Astrocyte (in vitro differentiated cells and primary cell): ENCODE data around the gene SGCG. TPM values are rescaled to one million over a fixed set of nuclear protein-coding genes. Genes with fewer than 3 reads are reported as not detected.

ENCODE experiments used
- DNase-seq: peaks from one replicate; pipeline ENCODE4 v3.0.0-alpha.2; 2010; ENCODE audit warnings: low read depth
- FAIRE-seq: peaks from 2 replicates; lab custom pipeline; 2011; peaks lifted over from hg19 to GRCh38; lab: Jason Lieb, UNC
- H2AFZ ChIP-seq: 2 replicates; pipeline ENCODE4 v1.6.0; 2012; ENCODE audit warnings: low read depth, low read length, inconsistent platforms
- H3K27ac ChIP-seq: 2 replicates; pipeline ENCODE4 v1.5.1; 2011; ENCODE audit warnings: low read depth, low read length, inconsistent platforms
- H3K27me3 ChIP-seq: 2 replicates; pipeline ENCODE4 v1.6.0; 2011; ENCODE audit warnings: low read length, inconsistent platforms; ENCODE audit not compliant: insufficient read depth
- H3K36me3 ChIP-seq: 2 replicates; pipeline ENCODE4 v1.5.1; 2011; ENCODE audit warnings: low read length, inconsistent platforms; ENCODE audit not compliant: insufficient read depth
- H3K4me1 ChIP-seq: 2 replicates; pipeline ENCODE4 v1.5.1; 2011; ENCODE audit warnings: low read length, inconsistent platforms; ENCODE audit not compliant: insufficient read depth
- H3K4me2 ChIP-seq: 2 replicates; pipeline ENCODE4 v1.6.0; 2012; ENCODE audit warnings: low read length, inconsistent platforms
- H3K4me3 ChIP-seq: 2 replicates; pipeline ENCODE4 v1.5.1; 2011; ENCODE audit warnings: low read depth, mild to moderate bottlenecking, low read length, inconsistent platforms; ENCODE audit not compliant: insufficient read depth
- H3K79me2 ChIP-seq: 2 replicates; pipeline ENCODE4 v1.6.0; 2012; ENCODE audit warnings: mild to moderate bottlenecking, low read length, inconsistent platforms; ENCODE audit not compliant: insufficient read depth
- H3K9ac ChIP-seq: 2 replicates; pipeline ENCODE4 v1.6.0; 2012; ENCODE audit warnings: mild to moderate bottlenecking, low read length, inconsistent platforms
- H3K9me3 ChIP-seq: 2 replicates; pipeline ENCODE4 v1.5.1; 2012; ENCODE audit warnings: low read depth, mild to moderate bottlenecking, low read length, inconsistent platforms; ENCODE audit not compliant: insufficient read depth
- H4K20me1 ChIP-seq: 2 replicates; pipeline ENCODE4 v1.6.0; 2012; ENCODE audit warnings: low read length, inconsistent platforms; ENCODE audit not compliant: insufficient read depth
- H3K27ac Mint-ChIP-seq: one replicate; pipeline ENCODE4 v1.8.0; 2021; ENCODE audit warnings: mild to moderate bottlenecking, mixed read lengths; ENCODE audit not compliant: unreplicated experiment
- H3K27me3 Mint-ChIP-seq: one replicate; pipeline ENCODE4 v1.8.0; 2021; ENCODE audit warnings: low read depth, mixed read lengths; ENCODE audit not compliant: unreplicated experiment
- H3K36me3 Mint-ChIP-seq: one replicate; pipeline ENCODE4 v1.8.0; 2021; ENCODE audit warnings: low read depth, mixed read lengths; ENCODE audit not compliant: unreplicated experiment
- H3K4me1 Mint-ChIP-seq: one replicate; pipeline ENCODE4 v1.8.0; 2021; ENCODE audit warnings: low read depth, mixed read lengths; ENCODE audit not compliant: unreplicated experiment
- H3K4me3 Mint-ChIP-seq: one replicate; pipeline ENCODE4 v1.8.0; 2021; ENCODE audit warnings: mild to moderate bottlenecking, moderate library complexity, mixed read lengths; ENCODE audit not compliant: unreplicated experiment
- H3K9me3 Mint-ChIP-seq: one replicate; pipeline ENCODE4 v1.8.0; 2021; ENCODE audit warnings: mild to moderate bottlenecking, mixed read lengths; ENCODE audit not compliant: unreplicated experiment
- CTCF ChIP-seq: IDR thresholded peaks from 2 replicates; pipeline ENCODE4 v1.5.1; 2011; ENCODE audit warnings: low read depth, mild to moderate bottlenecking, inconsistent platforms, low read length, moderate library complexity; ENCODE audit not compliant: insufficient read depth
- EZH2 ChIP-seq: IDR thresholded peaks from 2 replicates; pipeline ENCODE4 v1.6.1; 2012; ENCODE audit warnings: mild to moderate bottlenecking, low read length, inconsistent platforms; ENCODE audit not compliant: insufficient read depth
- total RNA-seq: library from RNA; stranded (reverse); gene quantifications from 2 replicates; pipeline ENCODE4 v1.2.1, GENCODE V29; 2021

Gene SGCG
- total RNA-seq, 1 donor from 2014 or later, result 0.18 TPM

GRCh38 chr13:23357349-23357748 is 176.6 kb downstream of the SGCG start:
- Histone ChIP-seq H3K4me1 (no peaks in the 10 kb centered on the region), H3K79me2 (peaks cover 97% of the 10 kb centered on the region), H2AFZ (no peak overlapping the region), H3K4me2 (no peak overlapping the region), H3K9ac (no peak overlapping the region), H4K20me1 (peaks cover 63% of the 10 kb centered on the region), H3K27me3 (no peaks in the 10 kb centered on the region), H3K4me3 (no peak overlapping the region), H3K9me3 (no peaks in the 10 kb centered on the region), H3K36me3 (peaks cover 86% of the 10 kb centered on the region), H3K27ac (no peak overlapping the region)
- DNase-seq (no peak), FAIRE-seq (no peak)
- H3K9me3 Mint-ChIP-seq, result no peaks in the 10 kb centered on the region
- no peak overlapping the region for H3K27ac Mint-ChIP-seq
- H3K36me3 Mint-ChIP-seq, result peaks cover 23% of the 10 kb centered on the region
- H3K4me1 Mint-ChIP-seq, result peaks cover under 1% of the 10 kb centered on the region
- TF ChIP-seq EZH2, result no peak
- H3K27me3 Mint-ChIP-seq, result no peaks in the 10 kb centered on the region
- no peak overlapping the region for H3K4me3 Mint-ChIP-seq

GRCh38 chr13:23359882-23360281 is 179.1 kb downstream of the SGCG start:
- Mint-ChIP-seq H3K4me1 (no peaks in the 10 kb centered on the region), H3K4me3 (no peak overlapping the region), H3K27me3 (no peaks in the 10 kb centered on the region), H3K27ac (no peak overlapping the region), H3K9me3 (no peaks in the 10 kb centered on the region), H3K36me3 (peaks cover 21% of the 10 kb centered on the region)
- no peak for FAIRE-seq
- TF ChIP-seq EZH2 (no peak), CTCF (no peak)
- Histone ChIP-seq H4K20me1 (peaks cover 58% of the 10 kb centered on the region), H3K79me2 (peaks cover 90% of the 10 kb centered on the region), H3K9ac (no peak overlapping the region), H3K27ac (no peak overlapping the region), H3K4me3 (no peak overlapping the region), H3K27me3 (no peaks in the 10 kb centered on the region), H2AFZ (no peak overlapping the region), H3K9me3 (no peaks in the 10 kb centered on the region), H3K36me3 (peaks cover 76% of the 10 kb centered on the region), H3K4me2 (no peak overlapping the region), H3K4me1 (no peaks in the 10 kb centered on the region)
- no peak for DNase-seq

- H3K36me3 Mint-ChIP-seq, result peaks cover 32% of the 10 kb centered on the region
- TF ChIP-seq CTCF, result no peak
- TF ChIP-seq EZH2, result no peak
Observed at GRCh38 chr13:23365652-23366051, 184.9 kb downstream of the SGCG start.

More at GRCh38 chr13:23365652-23366051, 184.9 kb downstream of the SGCG start:
- Histone ChIP-seq H3K36me3 (peaks cover 75% of the 10 kb centered on the region), H2AFZ (no peak overlapping the region), H3K27ac (no peak overlapping the region), H3K79me2 (peaks cover 88% of the 10 kb centered on the region), H3K4me3 (no peak overlapping the region), H3K27me3 (no peaks in the 10 kb centered on the region), H4K20me1 (peaks cover 54% of the 10 kb centered on the region), H3K4me2 (no peak overlapping the region), H3K9me3 (no peaks in the 10 kb centered on the region), H3K4me1 (no peaks in the 10 kb centered on the region), H3K9ac (no peak overlapping the region)
- Mint-ChIP-seq H3K27ac (peak overlapping the region; percentile 1), H3K4me3 (no peak overlapping the region), H3K27me3 (no peaks in the 10 kb centered on the region), H3K4me1 (peaks cover 4% of the 10 kb centered on the region), H3K9me3 (no peaks in the 10 kb centered on the region)
- DNase-seq (peak; percentile 42), FAIRE-seq (no peak)
